ENCODE measurements around the gene IL31RA. TPM values are rescaled to one million over a fixed set of nuclear protein-coding genes. Genes with fewer than 3 reads are reported as not detected.

Gene IL31RA
- total and polyA plus RNA-seq, 2 experiments from 2014 or later: not detected

GRCh38 chr5:55969956-55970355 lies 118.8 kb downstream of the IL31RA start:
- Histone ChIP-seq H3K9me2 (ENCODE audit: insufficient read depth) (no peaks in the 10 kb centered on the region), H4K20me1 (replicated peaks; ENCODE audit: insufficient read depth) (no peaks in the 10 kb centered on the region), H3K27me3 (ENCODE audit: insufficient read depth) (no peaks in the 10 kb centered on the region), H3F3A (replicated peaks; ENCODE audit: low read depth) (no peaks in the 10 kb centered on the region), H3K4me3 (no peak overlapping the region), H3K4me2 (no peak overlapping the region), H3K79me2 (replicated peaks; ENCODE audit: insufficient read depth) (no peaks in the 10 kb centered on the region), H3K36me3 (ENCODE audit: insufficient read depth) (no peaks in the 10 kb centered on the region), H2AFZ (no peak overlapping the region), H3K4me1 (ENCODE audit: insufficient read depth) (no peaks in the 10 kb centered on the region), H3K27ac (ENCODE audit: low read depth) (no peak overlapping the region)
- no peak overlapping the region for H3K4me3 Mint-ChIP-seq
- no peak overlapping the region for H3K27ac Mint-ChIP-seq
- TF ChIP-seq ZNF114 (CRISPR knock-in tag; IDR thresholded peaks at IDR 0.05) (no peak), REST (IDR thresholded peaks at IDR 0.05; ENCODE audit: unreplicated experiment) (no peak), NANOG (IDR thresholded peaks at IDR 0.05; ENCODE audit: borderline replicate concordance) (no peak), ZNF462 (CRISPR knock-in tag; IDR thresholded peaks at IDR 0.05) (no peak), EZH2 (IDR thresholded peaks at IDR 0.05; ENCODE audit: low read depth, unreplicated experiment) (no peak), ZNF331 (CRISPR knock-in tag; IDR thresholded peaks at IDR 0.05; ENCODE audit: low read depth) (no peak), EZH2phosphoT487 (IDR thresholded peaks at IDR 0.05; ENCODE audit: unreplicated experiment) (no peak), STAT1 (IDR thresholded peaks at IDR 0.05; ENCODE audit: unreplicated experiment) (no peak), CTCF (conservative IDR thresholded peaks at IDR 0.05; ENCODE audit: low read depth in 2 of 2) (no peak), ETS1 (IDR thresholded peaks at IDR 0.05) (no peak), POLR2AphosphoS5 (IDR thresholded peaks at IDR 0.05; ENCODE audit: low read depth) (no peak), JUNB (IDR thresholded peaks at IDR 0.05; ENCODE audit: unreplicated experiment) (no peak), CREB1 (CRISPR knock-in tag; IDR thresholded peaks at IDR 0.05; ENCODE audit: low read depth) (no peak)
- H3K27me3 Mint-ChIP-seq (ENCODE audit: insufficient read depth, low read depth, poor library complexity): peaks cover 1% of the 10 kb centered on the region
- H3K36me3 Mint-ChIP-seq (ENCODE audit: low read depth): no peaks in the 10 kb centered on the region
- DNase-seq (ENCODE audit: low spot score) (no peak), ATAC-seq (no peak)
- H3K9me3 Mint-ChIP-seq: no peaks in the 10 kb centered on the region
- no peaks in the 10 kb centered on the region for H3K4me1 Mint-ChIP-seq
